A549 treated with DMSO at 1 μM for 4 hours (cell line): Measurements from ENCODE around the gene MYADM. TPM values are rescaled to one million over a fixed set of nuclear protein-coding genes. Genes with fewer than 3 reads are reported as not detected.

Experiments used
- total RNA-seq: library from RNA; stranded (reverse); fragments of 200-300 nt; extraction: Qiagen RNA extraction; gene quantifications from 5 replicates; pipeline ENCODE4 v1.2.3, GENCODE V29; 2022; ENCODE audit warnings: low read depth

The MYADM gene, protein sequence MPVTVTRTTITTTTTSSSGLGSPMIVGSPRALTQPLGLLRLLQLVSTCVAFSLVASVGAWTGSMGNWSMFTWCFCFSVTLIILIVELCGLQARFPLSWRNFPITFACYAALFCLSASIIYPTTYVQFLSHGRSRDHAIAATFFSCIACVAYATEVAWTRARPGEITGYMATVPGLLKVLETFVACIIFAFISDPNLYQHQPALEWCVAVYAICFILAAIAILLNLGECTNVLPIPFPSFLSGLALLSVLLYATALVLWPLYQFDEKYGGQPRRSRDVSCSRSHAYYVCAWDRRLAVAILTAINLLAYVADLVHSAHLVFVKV
- total RNA-seq: 273 to 344 TPM (median 296 TPM) in 5 replicates

DNA sequence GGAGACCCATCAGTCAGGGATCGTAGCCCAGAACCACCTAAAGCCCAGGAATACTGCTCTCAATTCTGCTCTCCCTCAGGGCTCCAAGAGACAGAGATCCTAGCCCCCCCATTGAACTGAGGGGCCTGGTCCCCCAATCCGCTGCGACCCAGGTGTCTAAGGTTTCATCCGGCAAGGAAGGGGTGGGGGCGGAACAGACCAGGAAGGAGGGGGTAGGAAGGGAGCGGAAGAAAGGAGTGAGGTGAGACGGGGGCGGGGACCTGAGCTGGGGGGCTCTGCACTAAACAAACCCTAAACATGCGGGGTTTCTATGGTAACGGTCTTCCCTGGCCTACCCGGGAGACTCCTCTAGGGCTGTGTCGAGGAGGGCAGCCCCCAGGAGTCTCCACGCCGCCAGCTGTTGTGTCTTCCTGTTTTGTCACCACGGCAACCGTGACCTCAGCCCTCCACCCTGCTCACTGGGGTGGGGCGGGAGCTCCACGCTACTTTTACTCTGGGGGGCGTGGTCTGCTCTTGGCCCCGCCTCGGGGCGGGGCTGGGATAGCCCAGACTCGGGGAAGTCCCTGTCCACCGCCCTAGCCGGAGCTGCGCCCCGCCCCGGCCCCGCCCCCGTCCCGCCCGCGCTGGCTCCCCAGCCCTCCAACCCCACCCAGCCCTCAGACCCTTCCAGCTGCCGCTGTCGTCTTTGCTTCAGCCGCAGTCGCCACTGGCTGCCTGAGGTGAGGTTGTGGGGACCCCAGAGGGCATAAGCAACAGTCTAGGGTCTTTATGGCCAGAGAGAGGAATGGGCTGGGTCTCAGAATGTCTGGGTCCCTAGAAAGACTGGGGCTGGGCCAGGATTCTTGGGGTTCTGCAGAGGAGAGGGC is at the start of gene MYADM:
MYADM (plus strand) TSS at position 659 of the 866 bp plus-strand sequence. CDS start 5,647 bp downstream, outside the sequence.

DNA sequence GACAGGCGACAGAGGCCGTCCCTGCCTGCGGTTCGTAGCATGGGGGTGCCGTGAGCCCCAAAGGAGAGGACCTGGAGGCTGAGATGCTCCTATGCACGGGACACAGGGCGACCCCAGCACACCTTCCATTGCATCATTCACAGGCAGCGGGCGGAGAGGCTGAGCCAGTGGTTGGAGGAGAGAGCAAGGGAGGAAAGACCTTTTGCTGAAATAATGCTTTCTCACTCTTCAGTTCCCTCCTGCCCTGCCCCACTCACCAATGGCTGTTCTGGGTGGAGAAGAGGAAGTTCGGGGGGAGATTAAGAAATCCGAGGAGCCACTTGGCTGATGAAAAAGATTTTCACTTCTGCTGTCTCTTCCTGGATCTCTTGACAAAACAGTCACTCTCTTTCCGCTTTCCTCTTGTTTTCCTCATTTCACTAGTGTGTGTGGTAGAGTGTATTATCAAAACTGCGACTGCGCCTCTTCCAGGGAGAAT is 43.5 kb upstream of the MYADM start, which contains the start of gene NLRP12:
NLRP12 (minus strand) TSS at position 181 of the 478 bp plus-strand sequence; CDS start at position 41, 140 bp downstream.

DNA sequence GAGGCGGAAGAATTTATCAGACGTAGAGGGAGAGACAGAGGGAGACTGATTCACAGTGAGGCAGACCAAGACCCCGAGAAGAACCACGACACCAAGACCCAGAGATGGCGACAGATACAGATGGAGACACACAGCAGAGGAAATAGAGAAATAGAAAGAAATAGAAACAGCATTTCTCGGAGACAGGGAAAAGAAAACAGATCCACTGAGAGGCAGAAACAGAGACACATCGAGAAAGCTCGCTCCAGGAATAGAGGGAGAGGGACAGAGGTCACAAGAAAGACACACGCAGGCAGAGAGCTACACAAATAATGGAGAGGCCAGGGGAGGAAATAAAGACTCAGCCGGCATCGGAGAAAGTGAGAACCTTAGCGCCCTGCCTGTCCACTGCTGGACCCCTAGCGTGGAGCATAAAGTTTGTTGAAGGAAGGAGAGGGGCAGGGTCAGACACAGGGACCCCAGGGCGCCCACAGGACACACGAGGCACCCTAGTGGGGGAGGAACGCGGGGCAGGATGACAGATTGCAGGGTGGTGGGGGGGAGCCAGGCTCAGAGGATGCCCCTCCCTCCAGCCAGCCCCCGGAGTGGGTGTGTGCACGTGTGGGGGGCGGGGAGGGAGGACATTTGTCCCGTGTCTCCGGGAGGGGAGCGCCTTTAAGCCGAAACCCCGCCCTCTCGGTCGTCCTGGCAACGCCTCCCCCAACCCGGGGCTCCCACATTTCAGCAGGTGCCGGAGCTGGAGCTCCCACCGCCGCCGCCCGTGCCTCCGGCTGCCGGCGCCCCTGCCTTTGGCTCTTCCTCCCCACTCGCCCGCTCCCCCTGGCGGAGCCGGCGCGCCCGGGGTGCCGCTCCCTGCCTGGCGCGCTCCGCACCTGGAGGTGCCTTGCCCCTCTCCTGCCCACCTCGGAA is 14.1 kb downstream of the MYADM start, which contains the start of gene PRKCG:
PRKCG (plus strand) TSS at position 716 of the 909 bp plus-strand sequence. CDS start 298 bp downstream, outside the sequence.

DNA sequence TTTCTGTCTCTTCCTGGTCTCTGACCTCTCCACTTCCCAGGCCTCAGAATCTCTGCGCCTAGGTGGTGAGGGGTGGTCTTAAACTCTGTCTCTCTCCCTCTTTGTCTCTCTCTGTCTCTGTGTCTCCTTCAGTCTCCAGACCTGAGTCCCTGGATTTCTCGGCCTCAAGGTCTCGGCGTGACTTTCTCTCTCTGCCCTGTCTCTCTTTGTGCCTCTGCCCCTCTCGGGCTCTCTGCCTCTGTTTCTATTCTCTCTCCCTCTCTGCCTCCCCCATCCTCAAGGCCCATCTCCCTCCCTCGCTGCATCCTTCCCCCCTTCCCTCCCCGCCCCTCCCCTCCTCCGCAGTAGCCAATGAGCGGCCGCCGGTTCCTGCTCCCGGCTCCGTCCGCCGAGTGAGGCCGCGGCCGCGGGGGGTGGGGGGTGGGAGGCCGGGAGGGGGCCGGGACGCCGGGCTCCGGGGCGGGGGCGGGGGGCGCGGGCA is 41.3 kb downstream of the MYADM start, which contains the start of gene CACNG7:
CACNG7 (plus strand) TSS at position 344 of the 481 bp plus-strand sequence. CDS start 3,554 bp downstream, outside the sequence.

Other genes with a start within 250 kb of the MYADM start
- gene DPRX, start 235.9 kb upstream of the MYADM start, total RNA-seq: not detected in 5 replicates
- 0.02 TPM in 1 of 5 replicates, not detected in the others for gene NLRP12, start 43.6 kb upstream of the MYADM start, total RNA-seq
- gene PRKCG, start 14.3 kb downstream of the MYADM start, total RNA-seq: 4.4 to 6.6 TPM (median 6.0 TPM) in 5 replicates
- gene CACNG7, start 41.4 kb downstream of the MYADM start, total RNA-seq: 7.6 to 11.6 TPM (median 9.0 TPM) in 5 replicates
- gene CACNG8, start 95.1 kb downstream of the MYADM start, total RNA-seq: 1.2 to 1.7 TPM (median 1.6 TPM) in 5 replicates
- 10.7 to 12.6 TPM (median 11.2 TPM) in 5 replicates for gene CACNG6, start 123.8 kb downstream of the MYADM start, total RNA-seq
- 0.48 to 1.0 TPM (median 0.62 TPM) in 5 replicates for gene VSTM1, start 196.0 kb downstream of the MYADM start, total RNA-seq
- gene TARM1, start 213.5 kb downstream of the MYADM start, total RNA-seq: not detected in 5 replicates
- 0.25 to 0.47 TPM (median 0.42 TPM) in 4 of 5 replicates, not detected in the other for gene OSCAR, start 232.9 kb downstream of the MYADM start, total RNA-seq
- 201 to 236 TPM (median 209 TPM) in 5 replicates for gene NDUFA3, start 235.0 kb downstream of the MYADM start, total RNA-seq
- 21.0 to 32.2 TPM (median 23.7 TPM) in 5 replicates for gene TFPT, start 247.8 kb downstream of the MYADM start, total RNA-seq
- 109 to 123 TPM (median 115 TPM) in 5 replicates for gene PRPF31, start 247.9 kb downstream of the MYADM start, total RNA-seq